Thyroid gland (tissue), 4 donors: Measurements from ENCODE around the gene CDR2.

ENCODE experiments used
- CTCF ChIP-seq, 6 experiments: fragments of 200-600 bp in 3 of 6; fragments of 450-650 bp in 3 of 6; sonication (generic) in 3 of 6; IDR thresholded peaks; one replicate each; pipeline ENCODE4 v1.5.1; 2016 to 2019; ENCODE audit warnings: antibody characterized with exemption in 6 of 6, mild to moderate bottlenecking in 2 of 6, inconsistent platforms in 1 of 6, moderate library complexity in 1 of 6
- POLR2A ChIP-seq, 2 donors: fragments of 450-650 bp; IDR thresholded peaks; one replicate each; pipeline ENCODE4 v1.6.1; 2017; ENCODE audit warnings: antibody characterized with exemption in 2 of 2, mild to moderate bottlenecking in 2 of 2, moderate library complexity in 1 of 2

GRCh38 chr16:22352723-22353122 lies 21.7 kb downstream of the CDR2 start:
- no peak for TF ChIP-seq CTCF (IDR thresholded peaks at IDR 0.05)
- TF ChIP-seq POLR2A (IDR thresholded peaks at IDR 0.05), result no peak
